Mesothelial cell of epicardium (in vitro differentiated cells): ENCODE results near the gene CFAP69. TPM values are rescaled to one million over a fixed set of nuclear protein-coding genes. Genes with fewer than 3 reads are reported as not detected.

Source experiments
- total RNA-seq: library from RNA; stranded (reverse); gene quantifications from 3 replicates; pipeline ENCODE4 v1.2.1, GENCODE V29; 2021

CFAP69 gene
- total RNA-seq, 1 donor from 2014 or later, result 3.7 TPM

Other genes with a start within 250 kb of the CFAP69 start
- 0.27 to 0.43 TPM (median 0.42 TPM) in 3 replicates for gene STEAP1, start 90.7 kb upstream of the CFAP69 start, total RNA-seq
- 2.9 to 3.4 TPM (median 3.1 TPM) in 3 replicates for gene STEAP2, start 33.4 kb upstream of the CFAP69 start, total RNA-seq
- not detected in 3 replicates for gene FAM237B, start 76.1 kb downstream of the CFAP69 start, total RNA-seq
- gene GTPBP10, start 101.5 kb downstream of the CFAP69 start, total RNA-seq, result 20.8 to 25.6 TPM (median 23.8 TPM) in 3 replicates
- gene CLDN12, start 158.3 kb downstream of the CFAP69 start, total RNA-seq, result 33.1 to 35.8 TPM (median 33.5 TPM) in 3 replicates
- not detected in 3 replicates for gene PTTG1IP2, start 224.5 kb downstream of the CFAP69 start, total RNA-seq